ENCODE data around the gene CHD3. TPM values are rescaled to one million over a fixed set of nuclear protein-coding genes. Genes with fewer than 3 reads are reported as not detected.

Gene CHD3
- total RNA-seq, 1 donor from 2014 or later: 129 TPM

- no peak for DNase-seq (ENCODE audit: low spot score)
- no peak overlapping the region for H3K4me3 Mint-ChIP-seq (ENCODE audit: unreplicated experiment)
- peaks cover 11% of the 10 kb centered on the region for H3K27me3 Mint-ChIP-seq (ENCODE audit: low read depth)
- no peak for TF ChIP-seq CTCF (IDR thresholded peaks at IDR 0.05)
- no peaks in the 10 kb centered on the region for H3K9me3 Mint-ChIP-seq (ENCODE audit: low read depth)
- H3K4me1 Mint-ChIP-seq (ENCODE audit: low read depth): peaks cover under 1% of the 10 kb centered on the region
- no peak overlapping the region for H3K27ac Mint-ChIP-seq (ENCODE audit: unreplicated experiment)
- H3K36me3 Mint-ChIP-seq (ENCODE audit: low read depth): no peaks in the 10 kb centered on the region
Observed at GRCh38 chr17:7961421-7961820, 72.8 kb downstream of the CHD3 start.

Other genes with a start within 250 kb of the CHD3 start
- gene ATP1B2, start 237.9 kb upstream of the CHD3 start, total RNA-seq: 0.77 to 2.2 TPM (median 0.90 TPM) in 3 replicates
- gene TP53, start 201.3 kb upstream of the CHD3 start, total RNA-seq: 74.5 to 77.7 TPM (median 74.9 TPM) in 3 replicates
- gene WRAP53, start 200.3 kb upstream of the CHD3 start, total RNA-seq: 6.5 to 12.6 TPM (median 7.1 TPM) in 3 replicates
- 4.1 to 6.5 TPM (median 6.4 TPM) in 3 replicates for gene EFNB3, start 183.6 kb upstream of the CHD3 start, total RNA-seq
- gene DNAH2, start 171.0 kb upstream of the CHD3 start, total RNA-seq: not detected in 3 replicates
- 36.6 to 38.2 TPM (median 37.4 TPM) in 3 replicates for gene KDM6B, start 54.6 kb upstream of the CHD3 start, total RNA-seq
- gene TMEM88, start 33.7 kb upstream of the CHD3 start, total RNA-seq: 1.6 to 1.9 TPM (median 1.8 TPM) in 3 replicates
- gene NAA38, start 31.2 kb upstream of the CHD3 start, total RNA-seq: 52.9 to 94.6 TPM (median 57.5 TPM) in 3 replicates
- 6.9 to 10.5 TPM (median 8.6 TPM) in 3 replicates for gene CYB5D1, start 30.8 kb upstream of the CHD3 start, total RNA-seq
- 1.6 to 2.2 TPM (median 1.8 TPM) in 3 replicates for gene RNF227, start 27.5 kb downstream of the CHD3 start, total RNA-seq
- gene KCNAB3, start 41.1 kb downstream of the CHD3 start, total RNA-seq: 1.9 to 3.2 TPM (median 2.3 TPM) in 3 replicates
- gene TRAPPC1, start 43.2 kb downstream of the CHD3 start, total RNA-seq: 113 to 135 TPM (median 121 TPM) in 3 replicates
- 28.7 to 29.2 TPM (median 29.2 TPM) in 3 replicates for gene CNTROB, start 43.4 kb downstream of the CHD3 start, total RNA-seq
- not detected in 3 replicates for gene GUCY2D, start 113.8 kb downstream of the CHD3 start, total RNA-seq
- gene ALOX15B, start 150.3 kb downstream of the CHD3 start, total RNA-seq: not detected in 3 replicates
- gene ALOX12B, start 198.9 kb downstream of the CHD3 start, total RNA-seq: 0.17 TPM in 1 of 3 replicates, not detected in the others
- 0.12 to 0.13 TPM (median 0.12 TPM) in 3 replicates for gene ALOXE3, start 229.7 kb downstream of the CHD3 start, total RNA-seq
- gene HES7, start 235.3 kb downstream of the CHD3 start, total RNA-seq: 0.51 to 1.5 TPM (median 0.70 TPM) in 3 replicates